ENCODE results near the gene SCARB2. TPM values are rescaled to one million over a fixed set of nuclear protein-coding genes. Genes with fewer than 3 reads are reported as not detected.
"Not testable (repeated sequence)": the region's sequence is repeated elsewhere in the genome, so short reads cannot be mapped to it uniquely, and the experiment has no call there.

SCARB2 gene
- total RNA-seq, 2 donors from 2014 or later, result 156 to 164 TPM

DNA sequence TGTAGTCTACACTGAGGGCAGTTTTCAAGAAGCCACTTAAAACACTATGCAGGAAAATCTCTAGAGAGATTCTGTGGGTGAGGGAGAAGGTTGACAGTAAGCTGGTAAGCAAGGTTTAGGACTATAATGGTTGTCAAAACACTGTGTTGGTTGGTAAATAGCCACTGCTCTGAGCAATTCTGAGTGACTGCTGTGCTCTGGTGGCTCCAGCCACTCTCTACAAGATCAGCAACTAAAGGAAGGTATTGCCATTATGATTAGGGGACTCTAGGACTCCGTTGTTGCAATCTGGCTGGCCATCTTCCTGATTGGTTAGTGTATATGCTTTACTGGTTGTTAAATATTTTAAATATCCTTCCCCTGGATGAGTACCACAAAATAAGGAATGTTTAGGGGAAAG is 32.4 kb upstream of the SCARB2 start:
- intact Hi-C loops (cut with DNase I), result loop anchor here (10.0 kb wide), 1 partner anchor 61 kb away; no protein-coding TSS in a partner anchor
- H3K9me3 ChIP-seq, result no peaks in the 10 kb centered on the region
- H3K27ac ChIP-seq, result no peak overlapping the region
- no peak for TF ChIP-seq CTCF (IDR thresholded peaks at IDR 0.05)
- H3K4me3 ChIP-seq, result no peak overlapping the region
- H3K36me3 ChIP-seq, result no peaks in the 10 kb centered on the region
- no peaks in the 10 kb centered on the region for H3K27me3 ChIP-seq
- H3K9ac ChIP-seq (ENCODE audit: low read depth in 2 of 2, low read length in 2 of 2), result no peak overlapping the region
- no peaks in the 10 kb centered on the region for H3K4me1 ChIP-seq
- no peak for DNase-seq

DNA sequence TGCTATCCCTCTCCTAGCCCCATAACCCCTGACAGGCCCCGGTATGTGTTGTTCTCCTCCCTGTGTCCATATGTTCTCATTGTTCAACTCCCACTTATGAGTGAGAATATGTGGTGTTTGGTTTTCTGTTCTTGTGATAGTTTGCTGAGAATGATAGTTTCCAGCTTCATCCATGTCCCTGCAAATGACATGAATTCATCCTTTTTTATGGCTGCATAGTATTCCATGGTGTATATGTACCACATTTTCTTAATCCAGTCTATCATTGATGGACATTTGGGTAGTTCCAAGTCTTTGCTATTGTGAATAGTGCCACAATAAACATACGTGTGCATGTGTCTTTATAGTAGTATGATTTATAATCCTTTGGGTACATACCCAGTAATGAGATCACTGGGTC is 30.3 kb upstream of the SCARB2 start:
- H3K4me3 ChIP-seq; H3K36me3 ChIP-seq; H3K9me3 ChIP-seq; H3K9ac ChIP-seq (ENCODE audit: low read depth in 2 of 2, low read length in 2 of 2); DNase-seq; H3K4me1 ChIP-seq; H3K27me3 ChIP-seq; H3K27ac ChIP-seq: not testable (repeated sequence)
- intact Hi-C loops (cut with DNase I), result loop anchor here (10.0 kb wide), 1 partner anchor 59 kb away; no protein-coding TSS in a partner anchor

- intact Hi-C loops (cut with DNase I), result loop anchor here (10.0 kb wide), 1 partner anchor 55 kb away; no protein-coding TSS in a partner anchor
- H3K9ac ChIP-seq (ENCODE audit: low read depth in 2 of 2, low read length in 2 of 2), result no peak overlapping the region
- H3K4me1 ChIP-seq, result peaks cover 4% of the 10 kb centered on the region
- no peaks in the 10 kb centered on the region for H3K9me3 ChIP-seq
- DNase-seq, result no peak
- no peaks in the 10 kb centered on the region for H3K36me3 ChIP-seq
- TF ChIP-seq CTCF (IDR thresholded peaks at IDR 0.05), result no peak
- H3K27ac ChIP-seq, result no peak overlapping the region
- H3K27me3 ChIP-seq, result no peaks in the 10 kb centered on the region
- H3K4me3 ChIP-seq, result no peak overlapping the region
Observed at GRCh38 chr4:76240236-76240635, 26.6 kb upstream of the SCARB2 start.

DNA sequence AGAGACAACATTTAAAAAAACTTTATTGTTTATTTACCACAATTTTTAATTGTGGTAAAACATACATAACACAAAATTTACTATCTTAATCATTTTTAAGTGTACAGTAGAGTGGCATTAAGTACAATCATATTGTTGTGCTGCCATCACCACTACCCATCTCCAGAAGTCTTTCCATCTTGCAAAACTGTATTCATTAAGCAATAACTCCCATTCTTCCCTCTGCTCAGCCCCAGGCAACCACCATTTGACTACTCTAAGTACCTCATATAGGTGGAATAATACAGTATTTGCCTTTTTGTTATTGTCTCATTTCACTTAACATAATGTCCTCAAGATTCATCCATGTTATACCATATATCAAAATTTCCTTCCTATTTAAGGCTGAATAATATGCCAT is 25.1 kb upstream of the SCARB2 start:
- TF ChIP-seq CTCF (IDR thresholded peaks at IDR 0.05), result no peak
- Histone ChIP-seq H3K9ac (ENCODE audit: low read depth in 2 of 2, low read length in 2 of 2) (no peak overlapping the region), H3K4me3 (no peak overlapping the region), H3K4me1 (peaks cover 7% of the 10 kb centered on the region), H3K27ac (no peak overlapping the region), H3K27me3 (no peaks in the 10 kb centered on the region), H3K9me3 (no peaks in the 10 kb centered on the region), H3K36me3 (no peaks in the 10 kb centered on the region)
- intact Hi-C loops (cut with DNase I), result no loop called here
- DNase-seq, result no peak

DNA sequence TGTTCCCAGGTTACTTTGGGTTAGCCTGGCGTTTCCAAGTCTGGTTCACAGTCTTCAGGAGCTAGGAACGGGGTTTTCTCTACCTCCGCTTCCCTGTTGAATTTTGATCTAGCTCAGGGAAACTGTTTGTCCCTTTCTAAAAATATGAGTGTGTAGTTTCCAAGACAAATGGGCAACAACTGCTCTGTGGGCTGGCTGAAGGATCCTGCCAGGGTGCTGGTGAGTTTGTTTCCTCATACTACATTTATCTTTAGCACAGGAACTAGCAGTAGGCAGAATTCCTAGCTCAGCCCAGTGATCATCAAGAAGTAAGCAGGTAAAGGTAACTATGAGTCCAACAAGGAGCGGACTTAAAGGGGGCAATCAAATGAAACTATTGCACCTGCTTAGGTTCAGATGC is 24.6 kb upstream of the SCARB2 start:
- Histone ChIP-seq H3K4me1 (peaks cover 7% of the 10 kb centered on the region), H3K27ac (no peak overlapping the region), H3K4me3 (no peak overlapping the region), H3K9ac (ENCODE audit: low read depth in 2 of 2, low read length in 2 of 2) (no peak overlapping the region), H3K27me3 (no peaks in the 10 kb centered on the region), H3K36me3 (no peaks in the 10 kb centered on the region), H3K9me3 (no peaks in the 10 kb centered on the region)
- TF ChIP-seq CTCF (IDR thresholded peaks at IDR 0.05), result no peak
- DNase-seq, result no peak
- intact Hi-C loops (cut with DNase I), result no loop called here

DNA sequence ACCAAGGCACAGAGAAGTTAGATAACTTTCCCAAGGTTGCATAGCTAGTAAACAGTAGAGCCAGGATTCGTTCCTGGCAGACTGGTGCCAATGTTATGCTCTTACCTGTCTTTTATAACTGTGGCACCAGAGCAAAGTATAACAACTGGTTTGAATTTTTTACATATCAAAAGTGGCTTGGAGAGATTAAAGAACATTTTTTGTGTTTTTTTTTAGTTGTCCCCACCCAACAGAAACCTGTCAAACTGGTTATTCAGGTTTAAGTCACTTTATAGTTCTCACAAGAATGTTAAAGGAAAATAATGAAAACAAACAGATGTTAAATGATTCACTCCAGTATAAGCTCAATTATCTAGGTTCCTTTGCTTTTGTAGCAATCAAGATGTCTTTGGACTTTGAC is 22.3 kb upstream of the SCARB2 start:
- intact Hi-C loops (cut with DNase I), result no loop called here
- no peak overlapping the region for H3K4me3 ChIP-seq
- no peak for TF ChIP-seq CTCF (IDR thresholded peaks at IDR 0.05)

More for the DNA sequence above, 22.3 kb upstream of the SCARB2 start:
- DNase-seq, result peak; percentile 53
- H3K9me3 ChIP-seq, result no peaks in the 10 kb centered on the region
- no peaks in the 10 kb centered on the region for H3K27me3 ChIP-seq
- H3K27ac ChIP-seq, result peak overlapping the region; percentile 85
- H3K36me3 ChIP-seq, result no peaks in the 10 kb centered on the region
- H3K9ac ChIP-seq (ENCODE audit: low read depth in 2 of 2, low read length in 2 of 2), result peak overlapping the region in 1 of 2 donors; percentile 65
- H3K4me1 ChIP-seq, result peaks cover 7% of the 10 kb centered on the region
